Neutrophil (primary cell): ENCODE measurements around the gene STK10.

ENCODE experiments used
- H3K27ac ChIP-seq: fragments of 200-600 bp; sonication (generic); 2 replicates; pipeline ENCODE4 v1.5.1; 2016; ENCODE audit warnings: mild to moderate bottlenecking, moderate library complexity
- H3K27me3 ChIP-seq: fragments of 200-600 bp; sonication (generic); 2 replicates; pipeline ENCODE4 v1.6.0; 2016; ENCODE audit warnings: mild to moderate bottlenecking
- H3K36me3 ChIP-seq: fragments of 200-600 bp; sonication (generic); 2 replicates; pipeline ENCODE4 v1.5.1; 2017
- H3K4me1 ChIP-seq, 2 experiments: fragments of 200-600 bp in 1 of 2; sonication (generic) in 1 of 2; 1 replicate in 1 of 2; 2 replicates in 1 of 2; pipeline versions ENCODE4 v1.5.1 to v1.6.1; 2013 to 2016; ENCODE audit warnings: low read depth in 1 of 2, low read length in 1 of 2, mild to moderate bottlenecking in 1 of 2, moderate library complexity in 1 of 2; ENCODE audit not compliant: control insufficient read depth in 1 of 2, insufficient read depth in 1 of 2
- H3K4me3 ChIP-seq, 2 experiments: fragments of 200-600 bp in 1 of 2; sonication (generic) in 1 of 2; 1 replicate in 1 of 2; 2 replicates in 1 of 2; pipeline ENCODE4 v1.5.1; 2013 to 2016; ENCODE audit warnings: low read depth in 1 of 2, low read length in 1 of 2, mild to moderate bottlenecking in 1 of 2, moderate library complexity in 1 of 2
- H3K9me3 ChIP-seq: fragments of 200-600 bp; sonication (generic); 2 replicates; pipeline ENCODE4 v1.5.1; 2016
- CTCF ChIP-seq: fragments of 200-600 bp; sonication (generic); IDR thresholded peaks from 2 replicates; pipeline ENCODE4 v1.5.1; 2016; ENCODE audit warnings: antibody characterized with exemption

The STK10 gene

GRCh38 chr5:172064766-172065165 is 123.3 kb downstream of the STK10 start:
- Histone ChIP-seq H3K4me1 (peaks cover 0 to 13% of the 10 kb centered on the region in 2 experiments), H3K4me3 (no peak overlapping the region), H3K27ac (no peak overlapping the region), H3K27me3 (no peaks in the 10 kb centered on the region), H3K36me3 (peaks cover 85% of the 10 kb centered on the region), H3K9me3 (no peaks in the 10 kb centered on the region)
- TF ChIP-seq CTCF: no peak

GRCh38 chr5:172064358-172064757 is 123.7 kb downstream of the STK10 start:
- H3K4me1 ChIP-seq: peaks cover 0 to 13% of the 10 kb centered on the region in 2 experiments
- no peaks in the 10 kb centered on the region for H3K9me3 ChIP-seq
- TF ChIP-seq CTCF: no peak
- H3K36me3 ChIP-seq: peaks cover 87% of the 10 kb centered on the region
- H3K27me3 ChIP-seq: no peaks in the 10 kb centered on the region
- no peak overlapping the region for H3K27ac ChIP-seq
- H3K4me3 ChIP-seq: no peak overlapping the region

GRCh38 chr5:172063463-172064235 is 124.4 kb downstream of the STK10 start:
- H3K27me3 ChIP-seq: no peaks in the 10 kb centered on the region
- peaks cover 94% of the 10 kb centered on the region for H3K36me3 ChIP-seq
- peaks cover 0 to 13% of the 10 kb centered on the region in 2 experiments for H3K4me1 ChIP-seq
- TF ChIP-seq CTCF: no peak
- no peak overlapping the region for H3K4me3 ChIP-seq
- H3K9me3 ChIP-seq: no peaks in the 10 kb centered on the region
- H3K27ac ChIP-seq: no peak overlapping the region

- H3K9me3 ChIP-seq: no peaks in the 10 kb centered on the region
- no peaks in the 10 kb centered on the region for H3K27me3 ChIP-seq
- H3K4me1 ChIP-seq: no peaks in the 10 kb centered on the region
- no peak for TF ChIP-seq CTCF
- peaks cover 98% of the 10 kb centered on the region for H3K36me3 ChIP-seq
- no peak overlapping the region for H3K4me3 ChIP-seq
- H3K27ac ChIP-seq: no peak overlapping the region
Measured at GRCh38 chr5:172059661-172060100, 128.3 kb downstream of the STK10 start.

GRCh38 chr5:172058088-172058487 is 129.9 kb downstream of the STK10 start:
- no peaks in the 10 kb centered on the region for H3K4me1 ChIP-seq
- no peak overlapping the region for H3K4me3 ChIP-seq
- no peaks in the 10 kb centered on the region for H3K9me3 ChIP-seq
- H3K27me3 ChIP-seq: no peaks in the 10 kb centered on the region
- H3K27ac ChIP-seq: no peak overlapping the region
- TF ChIP-seq CTCF: no peak
- peaks cover 98% of the 10 kb centered on the region for H3K36me3 ChIP-seq
